SH-SY5Y (cell line): ENCODE measurements around the gene CEBPG.

Experiments used
- GATA2 ChIP-seq: IDR thresholded peaks from 2 replicates; pipeline ENCODE4 v1.6.1; 2011; ENCODE audit warnings: mild to moderate bottlenecking, low read depth, low read length
- GATA3 ChIP-seq: IDR thresholded peaks from 2 replicates; pipeline ENCODE4 v1.6.1; 2011; ENCODE audit warnings: low read depth, mild to moderate bottlenecking, low read length, moderate library complexity

DNA sequence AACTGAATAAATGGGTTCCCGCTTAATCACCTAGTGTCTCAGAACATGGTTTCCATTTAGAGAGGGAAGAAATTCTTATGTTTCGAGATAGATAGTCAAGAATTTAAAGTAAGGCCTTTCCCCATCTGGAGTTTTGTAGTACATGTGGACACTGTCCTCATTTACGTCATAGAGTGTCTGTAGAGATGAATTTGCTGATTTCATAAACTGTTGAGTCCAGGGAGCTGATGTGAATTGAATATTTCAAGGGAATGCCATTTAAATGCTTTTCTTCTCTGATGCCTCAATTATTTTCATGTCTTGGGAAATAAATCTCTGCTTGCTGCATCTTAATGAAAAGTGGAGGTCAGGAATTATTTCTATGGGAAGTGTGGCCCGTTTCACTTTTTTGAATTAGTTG is 9.5 kb downstream of the CEBPG start:
- TF ChIP-seq GATA2 (no peak), GATA3 (no peak)
